NCI-H510A treated with DMSO at 0.1 percent for 48 hours (cell line): ENCODE results near the gene BSX.

Experiments used
- DNase-seq: peaks from one replicate; lab custom pipeline; 2025; lab: John Stamatoyannopoulos, UW

The BSX gene

DNA sequence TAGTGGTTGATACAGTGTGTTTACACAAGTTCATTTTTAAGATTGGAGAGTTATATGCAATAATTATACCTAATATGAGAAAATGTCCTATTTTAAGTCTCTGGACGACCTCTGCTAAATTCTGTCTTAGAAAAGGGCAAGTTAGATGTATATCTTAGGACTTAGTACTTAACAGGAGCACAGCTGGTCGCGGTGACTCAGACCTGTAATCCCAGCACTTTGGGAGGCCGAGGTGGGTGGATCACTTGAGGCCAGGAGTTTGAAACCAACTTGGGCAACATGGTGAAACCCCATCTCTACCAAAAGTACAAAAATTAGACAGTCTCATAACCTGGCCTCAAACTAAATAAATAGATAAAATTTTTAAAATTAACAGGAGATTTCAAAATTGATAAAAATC lies 27.2 kb downstream of the BSX start:
- DNase-seq, result no peak

DNA sequence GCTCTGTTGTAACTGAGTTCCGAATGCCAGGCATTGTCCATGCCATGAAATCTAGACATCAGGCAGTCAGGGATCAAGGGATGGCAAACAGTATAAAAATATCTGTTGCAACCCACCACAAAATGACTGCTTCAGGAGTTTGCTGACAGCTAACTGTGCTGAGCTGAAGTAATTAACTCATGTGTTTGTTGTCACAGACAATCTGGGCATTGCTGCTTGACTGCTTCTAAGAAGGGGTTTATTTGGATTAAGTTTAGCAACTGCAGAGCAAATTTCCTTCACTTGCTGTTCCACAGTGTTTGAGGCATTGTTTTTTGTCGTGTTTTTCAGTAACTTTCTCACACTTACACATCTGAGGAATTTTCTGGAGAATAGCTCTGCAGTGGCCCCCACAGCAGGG lies 30.4 kb downstream of the BSX start:
- no peak for DNase-seq

DNA sequence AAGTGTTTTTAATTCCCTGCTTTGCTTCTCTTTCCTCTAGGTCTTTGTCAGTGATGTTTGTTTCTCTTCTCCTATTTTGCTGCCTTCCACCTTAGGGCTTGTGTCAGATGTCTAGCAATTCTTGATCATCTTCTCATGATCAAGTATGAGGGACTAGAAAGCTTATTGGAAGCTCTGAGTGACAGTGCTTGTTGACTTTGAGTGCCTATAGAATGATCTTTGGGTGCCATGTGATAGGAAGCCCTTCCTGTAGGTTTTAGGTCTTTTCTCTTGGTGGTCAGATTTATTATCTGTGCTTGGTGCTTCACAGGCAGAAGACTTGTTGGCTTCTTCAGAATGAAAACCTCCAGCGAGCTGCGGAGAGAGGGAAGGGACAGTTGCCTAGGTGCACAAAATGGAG lies 43.1 kb downstream of the BSX start:
- DNase-seq, result no peak

GRCh38 chr11:122937983-122938382 lies 43.7 kb downstream of the BSX start:
- DNase-seq, result no peak

DNA sequence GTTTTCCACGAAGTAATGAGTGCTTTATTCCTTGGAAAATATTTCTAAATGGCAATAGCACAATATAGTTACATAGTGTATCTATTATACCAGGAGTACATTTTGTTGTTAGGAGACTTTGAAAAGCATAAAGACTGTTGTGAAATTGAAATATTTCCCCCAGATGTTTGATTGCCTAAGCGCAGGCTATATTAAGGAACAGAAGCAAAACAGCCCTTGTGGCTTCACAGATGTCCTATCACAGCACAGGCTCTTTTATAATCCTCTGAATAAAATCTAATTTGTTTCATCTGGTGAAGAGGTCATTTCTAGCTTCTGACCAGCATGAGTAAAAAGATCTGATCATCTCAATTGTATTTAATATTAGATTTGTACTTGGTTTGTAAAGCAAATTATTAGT lies 48.2 kb downstream of the BSX start:
- no peak for DNase-seq

- no peak for DNase-seq
Observed at GRCh38 chr11:122931510-122931909, 50.1 kb downstream of the BSX start.
